ENCODE data around the gene CACUL1. TPM values are rescaled to one million over a fixed set of nuclear protein-coding genes. Genes with fewer than 3 reads are reported as not detected.
A peak's percentile ranks its signal among the peaks of the same experiment; 100 is the strongest.
"Not testable (repeated sequence)": the region's sequence is repeated elsewhere in the genome, so short reads cannot be mapped to it uniquely, and the experiment has no call there.

CACUL1 gene
- total RNA-seq, 8 experiments from 2014 or later: 16.9 to 49.3 (median 22.2) TPM

DNA sequence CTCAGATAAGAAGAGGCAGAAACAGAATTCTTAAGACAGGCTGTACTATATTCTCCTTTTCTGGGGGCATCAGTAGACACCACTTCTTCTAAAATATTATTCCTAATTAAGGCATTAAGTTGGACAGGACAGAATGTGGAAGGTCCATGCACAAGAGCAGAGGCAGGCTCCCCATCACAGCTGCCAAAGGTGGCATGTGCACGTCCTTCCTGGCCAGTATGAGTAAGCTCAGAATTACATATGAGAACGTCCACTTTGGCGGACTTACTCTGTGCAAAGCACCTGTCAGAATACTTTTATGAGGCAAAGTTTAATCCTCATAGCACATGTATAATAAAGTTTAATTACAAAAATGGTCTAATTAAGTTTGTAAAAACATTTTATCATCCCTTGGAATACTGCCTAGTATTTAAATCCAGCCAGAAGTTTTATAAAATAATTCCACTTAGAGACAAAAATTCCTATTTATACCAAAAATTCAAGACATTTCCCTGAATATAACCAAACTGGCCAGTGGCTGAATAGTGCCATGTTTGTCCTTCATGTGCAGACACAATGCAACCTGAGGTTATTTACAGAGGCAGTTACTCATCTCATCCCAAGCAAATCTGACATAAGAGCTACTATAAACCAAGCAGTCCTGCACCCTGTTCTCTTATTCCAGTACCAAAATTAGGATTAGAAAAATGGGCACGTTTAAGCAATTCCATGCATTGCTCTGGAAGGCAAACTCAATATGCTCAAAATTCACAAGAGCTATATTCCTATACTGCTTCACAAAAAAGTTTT lies 65.5 kb downstream of the CACUL1 start:
- in situ Hi-C loops (cut with MboI; ENCODE audit: low pct_unique_long_range_greater_than_20kb in 2 of 9, low sequenced_read_pairs in 9 of 9, unreplicated experiment in 9 of 9): no loop called here
- 73 to 100% (median 81%) methylated on average over 1 to 4 of the region's 4 CpGs; no CpG with 5 or more reads in 3 of the 10 experiments for WGBS, 10 experiments
- ATAC-seq (replicated peaks in 6 of 8): no peak
- H3K4me1 ChIP-seq (replicated peaks in 1 of 2): no peaks in the 10 kb centered on the region
- no peak overlapping the region for H3K4me3 ChIP-seq
- no peak overlapping the region for H3K27ac ChIP-seq

DNA sequence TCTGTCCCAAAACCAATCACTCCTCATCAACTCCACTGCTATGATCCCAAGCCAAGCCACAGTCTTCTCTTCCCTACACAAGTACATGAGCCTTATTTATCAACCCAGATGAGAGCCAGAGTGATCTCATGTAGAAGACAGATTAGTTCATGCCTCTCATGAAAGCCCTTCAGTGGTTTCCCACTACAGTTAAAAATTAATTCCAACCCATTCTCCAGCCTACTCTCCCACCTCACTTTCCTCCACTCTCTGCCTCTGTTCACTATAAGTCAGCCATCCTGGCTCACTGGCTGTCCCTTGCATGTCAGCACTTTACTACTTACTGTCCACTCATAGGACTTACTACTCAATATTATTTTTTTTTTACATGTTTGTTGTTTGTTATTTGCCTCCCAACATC lies 67.3 kb downstream of the CACUL1 start:
- no peak for ATAC-seq (replicated peaks in 6 of 8)
- in situ Hi-C loops (cut with MboI; ENCODE audit: low pct_unique_long_range_greater_than_20kb in 2 of 9, low sequenced_read_pairs in 9 of 9, unreplicated experiment in 9 of 9): no loop called here
- H3K4me3 ChIP-seq: no peak overlapping the region
- H3K4me1 ChIP-seq (replicated peaks in 1 of 2): no peaks in the 10 kb centered on the region
- H3K27ac ChIP-seq: no peak overlapping the region

DNA sequence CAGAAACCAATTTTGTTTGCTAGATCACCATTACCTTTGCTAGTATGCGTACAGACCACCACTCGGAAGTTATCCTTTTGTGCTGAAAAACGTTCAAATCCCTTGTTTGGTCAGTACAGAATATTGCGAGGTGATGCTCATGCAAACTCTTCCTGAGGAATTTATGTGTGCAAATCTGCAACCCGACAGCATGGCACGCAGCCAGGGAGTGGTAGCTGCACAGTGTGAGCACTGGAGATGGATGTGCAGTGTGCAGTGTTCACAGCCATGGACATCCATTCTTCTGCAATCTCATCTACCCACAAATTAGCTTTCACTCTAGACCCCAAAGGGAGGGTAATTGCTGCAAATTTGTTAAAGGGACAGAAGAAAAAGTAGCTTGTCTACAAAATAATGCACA lies 72.2 kb downstream of the CACUL1 start:
- whole genome bisulfite sequencing, 10 experiments: 82 to 100% (median 90%) methylated on average over 1 to 6 of the region's 6 CpGs; no CpG with 5 or more reads in 1 of the 10 experiments
- Histone ChIP-seq H3K4me3 (no peak overlapping the region), H3K4me1 (replicated peaks in 1 of 2) (no peaks in the 10 kb centered on the region), H3K27ac (no peak overlapping the region)
- in situ Hi-C loops (cut with MboI; ENCODE audit: low pct_unique_long_range_greater_than_20kb in 2 of 9, low sequenced_read_pairs in 9 of 9, unreplicated experiment in 9 of 9): no loop called here
- peak in 1 of 8 experiments; percentile 54 for ATAC-seq (replicated peaks in 6 of 8)

DNA sequence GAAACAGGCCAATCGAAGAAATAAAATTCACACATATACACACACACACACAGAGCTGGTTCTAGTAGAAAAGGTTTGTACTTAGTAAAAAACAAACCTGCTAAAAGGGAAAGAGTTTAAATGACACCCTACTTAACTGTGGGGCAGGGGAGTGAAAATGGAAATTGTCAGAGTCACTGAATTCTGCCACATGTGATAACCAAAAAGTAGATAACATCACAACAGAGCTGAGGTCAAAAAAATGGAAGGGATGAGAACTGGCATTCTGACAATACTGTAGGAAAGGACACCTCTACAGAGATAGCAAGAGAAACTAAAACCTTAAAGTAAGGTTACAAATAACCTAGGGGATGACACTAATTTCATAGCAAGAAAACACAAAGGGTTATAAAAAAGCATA lies 74.6 kb downstream of the CACUL1 start:
- no peak for ATAC-seq (replicated peaks in 6 of 8)
- Histone ChIP-seq H3K4me3 (no peak overlapping the region), H3K27ac (no peak overlapping the region), H3K4me1 (replicated peaks in 1 of 2) (no peaks in the 10 kb centered on the region)
- 80 to 100% (median 95%) methylated on average over 1 of the region's 1 CpG; no CpG with 5 or more reads in 2 of the 10 experiments for WGBS, 10 experiments
- in situ Hi-C loops (cut with MboI; ENCODE audit: low pct_unique_long_range_greater_than_20kb in 2 of 9, low sequenced_read_pairs in 9 of 9, unreplicated experiment in 9 of 9): no loop called here

DNA sequence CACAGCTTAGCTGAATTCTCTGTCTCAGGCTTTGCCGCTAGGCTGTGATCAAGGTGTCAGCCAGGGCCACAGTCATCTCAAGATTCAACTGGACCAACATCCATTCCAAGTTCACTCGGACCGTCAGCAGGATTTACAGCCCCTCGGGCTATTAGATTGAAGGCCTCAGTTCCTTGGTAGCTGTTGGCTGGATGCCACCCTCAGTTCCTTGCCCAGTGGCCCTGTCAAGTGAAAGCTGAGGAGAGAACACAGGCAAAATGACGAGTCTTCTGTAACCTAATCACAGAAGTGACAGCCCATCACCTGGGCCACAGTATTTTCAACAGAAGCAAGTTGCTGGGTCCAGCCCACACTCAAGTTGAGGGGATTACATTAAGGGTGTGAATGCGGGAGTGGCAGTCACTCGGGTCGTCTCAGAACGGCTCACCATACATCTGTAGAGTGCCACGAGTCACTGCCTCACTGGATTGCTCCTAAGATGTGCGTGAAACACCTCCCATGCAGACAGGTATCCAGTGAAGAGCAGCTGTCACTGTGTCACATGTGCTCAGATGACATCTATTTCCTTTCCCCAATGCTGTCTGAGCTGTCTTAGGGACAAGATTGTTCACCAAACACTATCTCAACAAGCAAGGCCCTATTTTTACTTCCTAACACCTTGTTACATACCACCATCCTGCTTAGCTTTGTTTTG lies 80.4 kb downstream of the CACUL1 start:
- in situ Hi-C loops (cut with MboI; ENCODE audit: low pct_unique_long_range_greater_than_20kb in 2 of 9, low sequenced_read_pairs in 9 of 9, unreplicated experiment in 9 of 9): no loop called here
- Histone ChIP-seq H3K4me3 (no peak overlapping the region), H3K4me1 (replicated peaks in 1 of 2) (peaks cover 6 to 8% of the 10 kb centered on the region in 2 donors), H3K27ac (no peak overlapping the region)
- WGBS, 10 experiments: 80 to 95% (median 92%) methylated on average over 2 to 9 of the region's 11 CpGs; no CpG with 5 or more reads in 5 of the 10 experiments
- ATAC-seq (replicated peaks in 6 of 8): peak in 1 of 8 experiments; percentile 15

DNA sequence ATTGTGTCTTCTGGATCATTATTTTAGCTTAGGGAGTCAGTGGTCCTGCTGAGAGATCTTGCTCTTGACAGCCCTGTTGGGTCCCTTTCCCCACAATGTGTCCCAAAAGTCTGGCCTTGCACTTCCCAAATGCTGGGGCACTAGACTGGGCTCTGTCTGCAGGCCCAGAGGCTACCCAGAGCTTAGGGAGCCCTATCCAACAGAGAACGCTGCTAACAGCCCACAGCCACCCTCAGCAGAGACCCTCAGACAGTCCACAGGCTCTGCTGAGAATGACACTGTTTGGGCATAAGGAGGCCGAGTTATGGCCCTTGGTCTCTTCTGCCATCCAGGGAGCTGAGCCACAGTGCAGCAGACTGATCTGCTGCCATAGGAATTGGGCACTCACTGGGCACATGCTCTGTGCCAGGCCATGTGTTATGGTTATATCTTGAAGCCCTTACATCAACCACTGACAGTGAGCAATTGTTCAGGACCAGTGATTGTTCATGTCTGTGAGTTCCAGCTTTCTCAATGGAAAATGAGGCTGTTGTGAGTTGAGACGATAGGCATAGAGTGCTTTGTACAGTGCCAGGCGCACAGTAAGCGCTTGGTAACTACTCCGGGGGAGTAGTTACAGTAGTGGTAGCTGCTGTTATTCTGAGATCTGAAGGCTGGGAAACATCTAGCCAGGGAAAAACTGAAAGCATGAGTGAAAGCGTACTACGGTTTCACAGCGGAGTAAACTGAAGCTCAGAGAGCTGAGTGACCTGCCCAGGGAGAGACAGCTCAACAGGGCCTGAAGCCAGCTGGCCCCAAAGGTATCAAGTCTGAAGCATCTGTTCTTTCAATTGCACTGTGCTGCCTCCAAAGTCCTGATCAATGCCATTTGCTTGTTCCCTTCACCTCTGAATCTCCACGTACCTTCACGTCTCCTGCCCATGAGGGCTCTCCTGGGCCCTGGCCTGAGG lies 81.7 kb downstream of the CACUL1 start:
- Histone ChIP-seq H3K27ac (no peak overlapping the region), H3K4me1 (replicated peaks in 1 of 2) (peaks cover 10 to 17% of the 10 kb centered on the region in 2 donors), H3K4me3 (no peak overlapping the region)
- in situ Hi-C loops (cut with MboI; ENCODE audit: low pct_unique_long_range_greater_than_20kb in 2 of 9, low sequenced_read_pairs in 9 of 9, unreplicated experiment in 9 of 9): no loop called here
- 75 to 100% (median 95%) methylated on average over 3 to 9 of the region's 11 CpGs; no CpG with 5 or more reads in 3 of the 10 experiments for WGBS, 10 experiments
- no peak for ATAC-seq (replicated peaks in 6 of 8)

DNA sequence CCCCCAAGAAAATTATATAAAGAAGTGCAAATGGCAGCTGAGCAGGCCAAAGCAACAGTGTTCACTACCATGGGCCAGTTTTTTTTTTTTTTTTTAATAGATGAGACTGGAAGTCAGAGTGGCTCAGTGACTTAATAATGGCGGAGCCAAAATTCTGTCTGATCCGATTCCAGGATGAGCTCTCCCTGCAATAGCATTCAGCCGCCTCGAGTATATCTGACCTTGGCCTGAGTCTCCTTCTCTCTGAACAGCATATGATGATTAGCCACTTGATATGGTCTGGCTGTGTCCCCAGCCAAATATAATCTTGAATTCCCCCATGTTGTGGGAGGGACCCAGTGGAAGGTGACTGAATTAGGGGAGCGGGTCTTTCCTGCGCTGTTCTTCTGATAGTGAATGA lies 82.6 kb downstream of the CACUL1 start:
- H3K27ac ChIP-seq: no peak overlapping the region
- in situ Hi-C loops (cut with MboI; ENCODE audit: low pct_unique_long_range_greater_than_20kb in 2 of 9, low sequenced_read_pairs in 9 of 9, unreplicated experiment in 9 of 9): no loop called here
- H3K4me1 ChIP-seq (replicated peaks in 1 of 2): peaks cover 10 to 21% of the 10 kb centered on the region in 2 donors
- no peak for ATAC-seq (replicated peaks in 6 of 8)
- H3K4me3 ChIP-seq: no peak overlapping the region
- WGBS, 10 experiments: 0 to 100% (median 78%) methylated on average over 1 to 6 of the region's 6 CpGs; no CpG with 5 or more reads in 2 of the 10 experiments

DNA sequence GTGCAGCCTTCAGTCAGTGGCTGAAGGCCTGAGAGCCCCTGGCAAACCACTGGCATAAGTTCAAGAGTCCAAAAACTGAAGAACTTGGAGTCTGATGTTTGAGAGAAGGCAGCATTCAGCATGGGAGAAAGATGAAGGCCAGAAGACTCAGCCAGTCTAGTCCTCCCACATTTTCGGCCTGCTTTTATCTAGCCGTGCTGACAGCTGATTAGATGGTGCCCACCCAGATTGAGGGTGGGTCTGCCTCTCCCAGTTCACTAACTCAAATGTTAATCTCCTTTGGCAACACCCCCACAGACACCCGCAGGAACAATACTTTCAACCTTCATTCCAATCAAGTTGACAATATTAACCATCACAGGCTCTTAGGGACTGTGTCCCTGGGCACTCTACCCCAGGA lies 83.5 kb downstream of the CACUL1 start:
- H3K27ac ChIP-seq; H3K4me3 ChIP-seq; in situ Hi-C loops (cut with MboI; ENCODE audit: low pct_unique_long_range_greater_than_20kb in 2 of 9, low sequenced_read_pairs in 9 of 9, unreplicated experiment in 9 of 9); ATAC-seq (replicated peaks in 6 of 8): not testable (repeated sequence)
- 38 to 100% (median 76%) methylated on average over 1 to 3 of the region's 3 CpGs; no CpG with 5 or more reads in 4 of the 10 experiments for WGBS, 10 experiments
- H3K4me1 ChIP-seq (replicated peaks in 1 of 2): peaks cover 10 to 21% of the 10 kb centered on the region in 2 donors

DNA sequence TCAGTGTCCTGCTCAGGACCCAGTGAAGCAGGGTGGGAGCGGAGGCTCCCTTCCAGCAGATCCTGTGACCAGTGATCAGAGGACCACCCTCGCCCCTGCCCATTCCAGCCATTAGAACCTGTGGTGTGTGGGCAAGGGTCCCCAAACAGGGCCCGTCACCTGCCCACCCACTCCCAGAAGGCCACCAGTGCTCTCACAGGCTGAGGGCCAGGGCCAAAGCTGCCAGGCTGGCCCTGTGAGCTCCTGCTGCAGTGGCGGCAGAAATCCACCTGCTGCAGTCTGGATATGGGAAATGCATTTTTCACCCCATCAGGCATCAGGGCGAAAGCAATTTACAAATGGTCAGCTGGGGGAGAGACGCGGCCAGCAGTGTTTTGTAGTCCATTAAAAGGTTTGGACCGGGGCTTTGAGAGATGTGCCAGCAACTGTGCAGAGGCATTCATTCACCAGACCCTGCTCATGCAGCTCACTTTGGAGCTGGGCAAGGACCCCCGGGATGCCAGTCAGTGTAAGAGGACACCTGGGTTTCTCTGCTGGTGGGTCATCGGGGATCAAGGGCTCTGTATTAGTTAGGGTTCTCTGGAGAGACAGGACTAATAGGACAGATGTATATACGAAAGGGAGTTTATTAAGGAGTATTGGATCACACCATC lies 84.2 kb downstream of the CACUL1 start:
- peak in 1 of 8 experiments; percentile 11 for ATAC-seq (replicated peaks in 6 of 8)
- in situ Hi-C loops (cut with MboI; ENCODE audit: low pct_unique_long_range_greater_than_20kb in 2 of 9, low sequenced_read_pairs in 9 of 9, unreplicated experiment in 9 of 9): no loop called here
- no peak overlapping the region for H3K27ac ChIP-seq
- H3K4me1 ChIP-seq (replicated peaks in 1 of 2): peaks cover 10 to 21% of the 10 kb centered on the region in 2 donors
- no peak overlapping the region for H3K4me3 ChIP-seq
- 70 to 97% (median 91%) methylated on average over 2 to 8 of the region's 11 CpGs; no CpG with 5 or more reads in 3 of the 10 experiments for WGBS, 10 experiments

DNA sequence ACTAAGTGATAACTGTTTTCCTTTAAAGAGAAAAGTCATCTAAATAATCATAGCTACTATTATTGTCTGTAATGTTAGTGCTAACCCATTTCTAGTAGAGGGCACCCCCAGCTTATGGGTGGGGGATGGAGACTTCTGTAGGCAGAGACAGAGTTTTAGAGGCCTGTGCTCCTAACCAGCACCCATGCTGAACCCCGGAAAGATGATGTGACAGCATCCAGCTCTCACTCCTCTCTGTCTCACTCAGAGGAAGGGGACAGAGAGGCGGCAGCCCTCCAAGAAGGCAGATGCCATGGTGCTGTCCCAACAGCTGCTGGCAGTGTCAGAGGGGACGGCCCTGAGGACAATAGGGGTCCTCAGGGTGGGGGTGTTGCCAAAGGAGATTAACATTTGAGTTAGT lies 84.9 kb downstream of the CACUL1 start:
- ATAC-seq (replicated peaks in 6 of 8): peak in 5 of 8 experiments; percentile 4 to 38 (median 31)
- in situ Hi-C loops (cut with MboI; ENCODE audit: low pct_unique_long_range_greater_than_20kb in 2 of 9, low sequenced_read_pairs in 9 of 9, unreplicated experiment in 9 of 9): no loop called here
- H3K4me3 ChIP-seq: no peak overlapping the region
- WGBS, 10 experiments: 80 to 85% (median 80%) methylated on average over 1 to 2 of the region's 3 CpGs; no CpG with 5 or more reads in 7 of the 10 experiments
- H3K4me1 ChIP-seq (replicated peaks in 1 of 2): peaks cover 10 to 21% of the 10 kb centered on the region in 2 donors
- no peak overlapping the region for H3K27ac ChIP-seq

DNA sequence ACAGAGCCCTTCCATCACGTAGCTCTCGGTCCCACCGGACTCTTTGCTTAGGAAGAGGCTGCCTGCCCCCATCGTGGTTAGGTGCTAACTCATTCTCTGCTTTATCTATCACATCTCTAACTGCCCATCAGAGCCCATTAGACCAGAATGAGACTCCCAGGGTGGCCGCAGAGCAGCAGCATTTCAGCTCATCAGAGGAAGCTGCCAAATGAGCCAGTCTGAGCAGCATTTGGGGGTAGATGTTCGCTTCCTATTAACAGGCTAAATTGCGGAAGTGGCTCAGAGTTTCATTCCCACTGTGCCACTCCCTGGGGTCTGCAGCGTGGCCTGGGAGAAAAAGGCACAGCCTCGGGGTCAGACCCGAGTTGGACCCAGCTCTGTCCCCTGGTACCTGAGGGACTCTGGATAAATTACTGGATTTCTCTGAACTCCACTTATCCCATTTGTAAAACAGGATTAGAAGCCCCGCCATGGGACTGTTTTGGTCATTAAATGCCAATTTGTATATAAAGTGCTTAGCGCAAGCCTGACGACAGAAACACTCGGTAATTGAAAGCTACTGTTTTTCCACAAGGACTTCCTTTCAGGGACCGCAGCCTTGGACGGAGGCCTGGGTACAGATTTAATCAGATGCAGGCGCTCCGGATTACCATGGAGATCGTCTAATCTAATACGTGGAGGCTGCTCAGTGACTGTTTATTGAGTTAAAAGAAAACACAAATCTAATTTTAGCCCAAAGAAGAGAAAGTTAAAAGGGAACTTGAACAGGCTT lies 85.6 kb downstream of the CACUL1 start:
- H3K4me3 ChIP-seq: no peak overlapping the region
- ATAC-seq (replicated peaks in 6 of 8): peak; percentile 35 to 88 (median 74)
- peaks cover 10 to 21% of the 10 kb centered on the region in 2 donors for H3K4me1 ChIP-seq (replicated peaks in 1 of 2)
- no peak overlapping the region for H3K27ac ChIP-seq
- WGBS, 10 experiments: 3 to 61% (median 33%) methylated on average over 6 to 17 of the region's 20 CpGs; no CpG with 5 or more reads in 1 of the 10 experiments
- in situ Hi-C loops (cut with MboI; ENCODE audit: low pct_unique_long_range_greater_than_20kb in 2 of 9, low sequenced_read_pairs in 9 of 9, unreplicated experiment in 9 of 9): no loop called here
